DND-41 (cell line): ENCODE results near the gene SPARCL1.
"Not testable (repeated sequence)": the region's sequence is repeated elsewhere in the genome, so short reads cannot be mapped to it uniquely, and the experiment has no call there.

Experiments used
- ATAC-seq: fragments of 200-7000 bp; cut with Tn5 transposase; 3 replicates; pipeline ENCODE4 v1.9.1; 2021; ENCODE audit warnings: low read depth; ENCODE audit not compliant: insufficient read depth
- DNase-seq: peaks from one replicate; pipeline ENCODE4 v3.0.0-alpha.2; 2020
- H2AFZ ChIP-seq: 2 replicates; pipeline ENCODE4 v1.6.0; 2012; ENCODE audit warnings: low read depth, low read length
- H3K27ac ChIP-seq: 2 replicates; pipeline ENCODE4 v1.5.1; 2012; ENCODE audit warnings: low read length, inconsistent platforms
- H3K27me3 ChIP-seq: fragments of 200-600 bp; sonication (generic); 2 replicates; pipeline ENCODE4 v1.6.0; 2012; ENCODE audit warnings: low read length, mild to moderate bottlenecking, inconsistent platforms; ENCODE audit not compliant: insufficient read depth, poor library complexity
- H3K36me3 ChIP-seq: 2 replicates; pipeline ENCODE4 v1.5.1; 2012; ENCODE audit warnings: low read length, inconsistent platforms; ENCODE audit not compliant: insufficient read depth
- H3K4me1 ChIP-seq: 2 replicates; pipeline ENCODE4 v1.5.1; 2012; ENCODE audit warnings: mild to moderate bottlenecking, low read length; ENCODE audit not compliant: insufficient read depth
- H3K4me2 ChIP-seq: 2 replicates; pipeline ENCODE4 v1.6.0; 2012; ENCODE audit warnings: mild to moderate bottlenecking, moderate library complexity, low read length, inconsistent platforms; ENCODE audit not compliant: insufficient read depth
- H3K4me3 ChIP-seq, 2 experiments: fragments of 200-600 bp in 1 of 2; shearing (Covaris generic) in 1 of 2; 2 replicates each; pipeline ENCODE4 v1.5.1; 2012 to 2016; ENCODE audit warnings: inconsistent platforms in 2 of 2, low read length in 2 of 2, mild to moderate bottlenecking in 2 of 2, low read depth in 1 of 2, moderate library complexity in 1 of 2
- H3K79me2 ChIP-seq: 2 replicates; pipeline ENCODE4 v1.6.0; 2012; ENCODE audit warnings: low read length, inconsistent platforms; ENCODE audit not compliant: insufficient read depth
- H3K9ac ChIP-seq: 2 replicates; pipeline ENCODE4 v1.6.0; 2012; ENCODE audit warnings: low read depth, mild to moderate bottlenecking, inconsistent platforms, low read length, moderate library complexity
- H3K9me3 ChIP-seq: 2 replicates; pipeline ENCODE4 v1.5.1; 2012; ENCODE audit warnings: low read length, moderate library complexity, mild to moderate bottlenecking, inconsistent platforms; ENCODE audit not compliant: insufficient read depth, severe bottlenecking
- H4K20me1 ChIP-seq: 2 replicates; pipeline ENCODE4 v1.6.0; 2012; ENCODE audit warnings: low read length; ENCODE audit not compliant: insufficient read depth
- CTCF ChIP-seq: IDR thresholded peaks from 2 replicates; pipeline ENCODE4 v1.5.1; 2012; ENCODE audit warnings: borderline replicate concordance, low read length, moderate library complexity, mild to moderate bottlenecking; ENCODE audit not compliant: poor library complexity, severe bottlenecking; ENCODE audit errors: extremely low read depth
- EZH2 ChIP-seq: IDR thresholded peaks from 3 replicates; pipeline ENCODE4 v1.6.1; 2012; ENCODE audit warnings: borderline replicate concordance, low read depth, mild to moderate bottlenecking, moderate library complexity, low read length, inconsistent platforms; ENCODE audit not compliant: severe bottlenecking

SPARCL1 gene

DNA sequence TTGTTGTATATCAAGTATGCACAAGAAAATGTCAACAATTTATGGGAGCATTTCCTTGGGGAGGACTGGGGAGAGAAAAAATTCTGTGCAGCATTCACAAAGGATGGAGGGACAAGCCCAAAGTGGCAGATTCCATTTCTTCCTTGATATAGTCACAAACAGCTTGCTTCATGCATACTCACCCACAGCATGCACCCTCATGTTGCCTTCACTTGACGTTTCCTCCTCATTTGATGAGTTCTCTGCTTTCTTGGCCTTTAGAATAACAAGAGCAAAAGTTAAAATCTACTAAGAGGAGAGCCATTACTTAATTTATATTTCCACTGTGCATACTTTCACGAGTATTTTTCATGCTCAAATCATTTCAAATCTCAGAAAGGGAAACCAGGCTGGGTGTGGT, 37.7 kb downstream of the SPARCL1 start:
- Histone ChIP-seq H3K36me3 (no peaks in the 10 kb centered on the region), H3K27ac (no peak overlapping the region), H3K4me1 (no peaks in the 10 kb centered on the region), H3K4me2 (no peak overlapping the region), H2AFZ (no peak overlapping the region), H3K9ac (no peak overlapping the region), H3K79me2 (no peaks in the 10 kb centered on the region), H3K4me3 (no peak overlapping the region), H3K9me3 (no peaks in the 10 kb centered on the region), H4K20me1 (no peaks in the 10 kb centered on the region), H3K27me3 (no peaks in the 10 kb centered on the region)
- no peak for TF ChIP-seq EZH2
- no peak for TF ChIP-seq CTCF
- DNase-seq (no peak), ATAC-seq (no peak)

DNA sequence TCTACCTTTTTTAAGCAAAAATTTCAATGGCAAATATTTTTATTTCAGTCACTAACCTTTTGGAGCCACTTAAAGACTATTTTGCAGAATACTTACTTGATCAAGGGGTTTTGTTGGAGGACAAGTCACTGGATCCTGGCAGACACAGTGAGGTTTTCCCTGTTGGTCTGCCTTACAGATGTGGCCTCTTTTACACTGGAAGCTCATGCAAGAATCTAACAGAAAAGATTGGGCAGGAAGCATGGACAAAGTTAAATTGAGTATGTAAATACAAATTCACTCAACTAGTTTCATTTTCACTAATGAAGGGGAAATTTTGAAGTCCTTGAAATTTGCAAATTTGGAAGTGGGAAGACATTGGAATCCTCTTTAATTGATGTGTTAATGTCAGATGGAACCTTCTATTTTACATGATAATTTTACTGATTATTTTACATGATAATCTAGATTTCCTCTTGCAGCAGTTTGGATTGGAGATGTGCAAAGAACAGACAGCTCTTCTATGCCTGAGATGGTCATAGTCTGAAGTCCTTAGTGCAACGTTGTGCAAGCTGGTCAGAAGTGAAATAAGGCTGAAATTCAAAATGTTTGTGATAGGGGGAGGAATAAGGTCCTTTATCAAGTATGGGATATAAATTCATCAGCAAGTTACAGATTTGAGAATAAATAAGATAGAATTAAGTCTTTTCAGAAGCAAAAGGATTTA, 38.4 kb downstream of the SPARCL1 start:
- DNase-seq (no peak), ATAC-seq (no peak)
- Histone ChIP-seq H3K4me2 (no peak overlapping the region), H3K79me2 (no peaks in the 10 kb centered on the region), H3K36me3 (no peaks in the 10 kb centered on the region), H3K27me3 (no peaks in the 10 kb centered on the region), H3K27ac (no peak overlapping the region), H2AFZ (no peak overlapping the region), H3K9ac (no peak overlapping the region), H3K4me3 (no peak overlapping the region), H4K20me1 (no peaks in the 10 kb centered on the region), H3K9me3 (no peaks in the 10 kb centered on the region), H3K4me1 (no peaks in the 10 kb centered on the region)
- TF ChIP-seq EZH2 (no peak), CTCF (no peak)

DNA sequence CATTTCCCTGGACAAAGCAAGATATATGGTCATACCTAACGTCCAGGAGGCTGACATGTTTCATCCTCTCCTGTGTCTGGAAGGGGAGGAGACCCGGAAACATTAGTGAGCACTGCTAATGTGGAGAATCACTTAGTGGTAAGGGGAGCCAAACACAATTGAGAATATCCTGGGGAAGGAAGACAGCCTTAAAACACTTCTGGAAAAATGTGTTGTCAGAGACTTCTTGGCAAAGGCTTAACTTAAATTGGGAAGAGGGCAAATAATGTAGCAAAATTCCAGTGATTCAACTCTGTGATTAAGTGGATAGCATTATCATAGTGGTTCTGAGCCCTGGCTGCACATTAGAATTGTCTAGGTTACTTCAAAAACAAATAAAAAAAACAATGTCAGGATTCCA, 39.5 kb downstream of the SPARCL1 start:
- H3K27ac ChIP-seq, result no peak overlapping the region
- no peak for TF ChIP-seq EZH2
- TF ChIP-seq CTCF, result no peak
- ATAC-seq, result no peak
- no peaks in the 10 kb centered on the region for H3K9me3 ChIP-seq
- H3K36me3 ChIP-seq, result no peaks in the 10 kb centered on the region
- DNase-seq, result no peak
- no peaks in the 10 kb centered on the region for H3K4me1 ChIP-seq
- H3K9ac ChIP-seq, result no peak overlapping the region
- H3K4me3 ChIP-seq, result no peak overlapping the region
- no peaks in the 10 kb centered on the region for H3K79me2 ChIP-seq
- H4K20me1 ChIP-seq, result no peaks in the 10 kb centered on the region
- H3K4me2 ChIP-seq, result no peak overlapping the region
- H3K27me3 ChIP-seq, result no peaks in the 10 kb centered on the region
- no peak overlapping the region for H2AFZ ChIP-seq

- H4K20me1 ChIP-seq, H3K79me2 ChIP-seq, H3K4me2 ChIP-seq, H3K9ac ChIP-seq, H3K27ac ChIP-seq, H2AFZ ChIP-seq, H3K27me3 ChIP-seq, H3K36me3 ChIP-seq, DNase-seq, H3K4me3 ChIP-seq, H3K9me3 ChIP-seq, H3K4me1 ChIP-seq, ATAC-seq: not testable (repeated sequence)
Measured at GRCh38 chr4:87488666-87489065, 40.5 kb downstream of the SPARCL1 start.

- not testable (repeated sequence) for H3K36me3 ChIP-seq, DNase-seq, H3K4me2 ChIP-seq, H3K9me3 ChIP-seq, ATAC-seq, H3K4me1 ChIP-seq, H3K27me3 ChIP-seq, H3K79me2 ChIP-seq, H3K4me3 ChIP-seq, H3K9ac ChIP-seq, H2AFZ ChIP-seq, H3K27ac ChIP-seq, H4K20me1 ChIP-seq
Measured at GRCh38 chr4:87483247-87483646, 45.9 kb downstream of the SPARCL1 start.
